Smooth muscle cell (in vitro differentiated cells): ENCODE measurements around the gene PHACTR2. TPM values are rescaled to one million over a fixed set of nuclear protein-coding genes. Genes with fewer than 3 reads are reported as not detected.

Source experiments
- DNase-seq: peaks from one replicate; lab custom pipeline; 2025; ENCODE audit not compliant: unreplicated experiment; lab: John Stamatoyannopoulos, UW
- H2AFZ ChIP-seq: fragments of 200-600 bp; sonication (generic); 2 replicates; pipeline ENCODE4 v1.6.0; 2016; ENCODE audit warnings: antibody characterized with exemption, low read depth, mild to moderate bottlenecking
- H3F3A ChIP-seq: fragments of 200-600 bp; sonication (generic); 2 replicates; pipeline ENCODE4 v1.6.0; 2017; ENCODE audit warnings: antibody characterized with exemption, low read depth
- H3K27ac ChIP-seq: fragments of 200-600 bp; sonication (generic); 2 replicates; pipeline ENCODE4 v1.5.1; 2016; ENCODE audit warnings: low read depth, mild to moderate bottlenecking
- H3K27me3 ChIP-seq: fragments of 200-600 bp; sonication (generic); 2 replicates; pipeline ENCODE4 v1.6.1; 2016; ENCODE audit warnings: low read depth, mild to moderate bottlenecking
- H3K36me3 ChIP-seq: fragments of 200-600 bp; sonication (generic); 2 replicates; pipeline ENCODE4 v1.5.1; 2016; ENCODE audit warnings: low read depth
- H3K4me1 ChIP-seq: fragments of 200-600 bp; sonication (generic); 2 replicates; pipeline ENCODE4 v1.5.1; 2016; ENCODE audit warnings: low read depth
- H3K4me2 ChIP-seq: fragments of 200-600 bp; sonication (generic); 2 replicates; pipeline ENCODE4 v1.6.0; 2016; ENCODE audit warnings: mild to moderate bottlenecking
- H3K4me3 ChIP-seq: fragments of 200-600 bp; sonication (generic); 2 replicates; pipeline ENCODE4 v1.5.1; 2016; ENCODE audit warnings: mild to moderate bottlenecking
- H3K79me2 ChIP-seq: fragments of 200-600 bp; sonication (generic); 2 replicates; pipeline ENCODE4 v1.6.0; 2016; ENCODE audit warnings: low read depth, mild to moderate bottlenecking
- H3K9ac ChIP-seq: fragments of 200-600 bp; sonication (generic); 2 replicates; pipeline ENCODE4 v1.6.0; 2016; ENCODE audit warnings: low read depth
- H3K9me3 ChIP-seq: fragments of 200-600 bp; sonication (generic); replicated peaks from 2 replicates; pipeline ENCODE4 v1.5.1; 2016; ENCODE audit warnings: low read depth
- H4K20me1 ChIP-seq: fragments of 200-600 bp; sonication (generic); 2 replicates; pipeline ENCODE4 v1.6.0; 2016; ENCODE audit warnings: low read depth
- WGBS: methylation state at CpG from one replicate; pipeline ENCODE4 v1.1.7; 2016; ENCODE audit warnings: low lambda C conversion rate; 5-methylcytosine and 5-hydroxymethylcytosine counted together
- polyA plus RNA-seq: library from polyadenylated mRNA; unstranded; fragments of >200 nt; fragmentation: Nextera tagmentation; extraction: Ambion mirVana; gene quantifications from 2 replicates; pipeline ENCODE4 v1.2.1, GENCODE V29; 2016
- total RNA-seq: library from RNA; depleted of rRNA; stranded (reverse); fragments of >200 nt; gene quantifications from 2 replicates; pipeline ENCODE4 v1.2.3, GENCODE V29; 2014
- TF ChIP-seq, protein P1 (sequence below): fragments of 200-600 bp; sonication (generic); IDR thresholded peaks from 2 replicates; pipeline ENCODE4 v1.5.1; 2017; ENCODE audit warnings: borderline replicate concordance, mild to moderate bottlenecking, antibody characterized with exemption; ENCODE audit not compliant: insufficient read depth, poor library complexity, severe bottlenecking

The PHACTR2 gene
- total and polyA plus RNA-seq, 2 experiments from 2014 or later: 62.7 to 80.4 TPM

DNA sequence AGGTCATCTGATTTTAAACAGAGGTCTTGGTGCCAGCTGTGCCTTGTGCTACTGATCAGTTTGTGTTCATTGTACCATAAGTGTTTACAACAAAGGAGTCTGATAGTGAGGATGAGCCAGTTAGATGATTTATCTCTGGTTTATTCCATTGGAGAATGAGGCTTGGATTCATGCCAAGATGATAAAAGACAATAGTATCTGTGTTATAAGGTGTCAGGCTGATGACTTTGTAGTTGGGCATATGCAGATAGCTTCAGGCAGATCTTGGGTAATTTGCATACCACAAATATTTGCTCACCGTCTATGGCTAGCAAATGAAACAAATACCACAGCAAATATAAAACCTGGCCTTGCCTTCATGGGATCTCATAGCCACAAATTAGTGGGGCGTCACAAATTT lies 43.3 kb upstream of the PHACTR2 start:
- H3K79me2 ChIP-seq: no peaks in the 10 kb centered on the region
- no peaks in the 10 kb centered on the region for H3K9me3 ChIP-seq
- H4K20me1 ChIP-seq: no peaks in the 10 kb centered on the region
- no peak overlapping the region for H3K4me2 ChIP-seq
- H3K4me3 ChIP-seq: no peak overlapping the region
- TF ChIP-seq, protein P1, sequence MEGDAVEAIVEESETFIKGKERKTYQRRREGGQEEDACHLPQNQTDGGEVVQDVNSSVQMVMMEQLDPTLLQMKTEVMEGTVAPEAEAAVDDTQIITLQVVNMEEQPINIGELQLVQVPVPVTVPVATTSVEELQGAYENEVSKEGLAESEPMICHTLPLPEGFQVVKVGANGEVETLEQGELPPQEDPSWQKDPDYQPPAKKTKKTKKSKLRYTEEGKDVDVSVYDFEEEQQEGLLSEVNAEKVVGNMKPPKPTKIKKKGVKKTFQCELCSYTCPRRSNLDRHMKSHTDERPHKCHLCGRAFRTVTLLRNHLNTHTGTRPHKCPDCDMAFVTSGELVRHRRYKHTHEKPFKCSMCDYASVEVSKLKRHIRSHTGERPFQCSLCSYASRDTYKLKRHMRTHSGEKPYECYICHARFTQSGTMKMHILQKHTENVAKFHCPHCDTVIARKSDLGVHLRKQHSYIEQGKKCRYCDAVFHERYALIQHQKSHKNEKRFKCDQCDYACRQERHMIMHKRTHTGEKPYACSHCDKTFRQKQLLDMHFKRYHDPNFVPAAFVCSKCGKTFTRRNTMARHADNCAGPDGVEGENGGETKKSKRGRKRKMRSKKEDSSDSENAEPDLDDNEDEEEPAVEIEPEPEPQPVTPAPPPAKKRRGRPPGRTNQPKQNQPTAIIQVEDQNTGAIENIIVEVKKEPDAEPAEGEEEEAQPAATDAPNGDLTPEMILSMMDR: no peak
- H3F3A ChIP-seq: no peaks in the 10 kb centered on the region
- H3K9ac ChIP-seq: no peak overlapping the region
- H2AFZ ChIP-seq: no peak overlapping the region
- DNase-seq: no peak
- H3K27ac ChIP-seq: no peak overlapping the region
- H3K36me3 ChIP-seq: no peaks in the 10 kb centered on the region
- no peaks in the 10 kb centered on the region for H3K4me1 ChIP-seq
- WGBS: 58% methylated on average over 2 of the region's 2 CpGs
- H3K27me3 ChIP-seq: no peaks in the 10 kb centered on the region

DNA sequence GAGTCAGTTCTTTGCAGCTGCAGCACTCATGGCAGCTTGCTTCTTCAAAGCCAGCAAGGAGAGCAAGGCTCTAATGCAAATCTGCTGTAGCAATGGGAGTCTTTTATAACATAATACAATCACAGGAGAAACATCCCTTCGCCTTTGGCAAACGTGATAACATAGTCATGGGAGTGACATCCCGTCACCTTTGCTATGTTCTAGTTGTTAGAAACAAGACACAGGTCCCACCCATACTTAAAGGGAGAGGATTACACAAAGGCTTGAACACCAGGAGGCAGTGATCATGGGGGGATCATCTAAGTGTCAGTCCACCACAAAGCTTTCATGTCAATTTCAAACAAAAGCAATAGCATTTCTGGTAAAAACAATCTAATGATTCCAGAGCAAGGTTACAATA lies 40.1 kb upstream of the PHACTR2 start:
- Histone ChIP-seq H2AFZ (no peak overlapping the region), H3K4me1 (no peaks in the 10 kb centered on the region), H3K9ac (no peak overlapping the region), H3K9me3 (no peaks in the 10 kb centered on the region), H3K4me3 (no peak overlapping the region), H3K79me2 (no peaks in the 10 kb centered on the region), H3F3A (no peaks in the 10 kb centered on the region), H4K20me1 (no peaks in the 10 kb centered on the region), H3K4me2 (no peak overlapping the region), H3K36me3 (no peaks in the 10 kb centered on the region), H3K27ac (no peak overlapping the region), H3K27me3 (no peaks in the 10 kb centered on the region)
- TF ChIP-seq, protein P1: no peak
- WGBS: 83% methylated on average over 3 of the region's 3 CpGs
- no peak for DNase-seq

DNA sequence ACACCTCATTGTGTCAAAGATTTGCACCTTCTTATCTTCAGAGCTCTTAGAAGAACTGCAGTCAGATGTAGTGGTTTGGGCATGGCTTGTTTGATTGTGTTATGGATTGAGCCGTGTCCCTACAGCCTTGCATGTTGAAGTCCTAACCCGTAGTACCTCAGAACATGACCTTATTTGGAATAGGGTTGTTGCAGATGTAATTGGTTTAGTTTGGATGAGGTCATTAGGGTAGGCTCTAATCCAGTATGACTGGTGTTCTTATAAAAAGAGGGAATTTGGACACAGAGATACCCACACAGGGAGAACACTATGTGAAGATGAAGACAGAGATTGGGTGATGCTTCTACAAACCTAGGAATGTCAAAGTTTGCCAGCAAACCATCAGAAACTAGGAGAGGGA lies 35.4 kb upstream of the PHACTR2 start:
- no peak overlapping the region for H3K27ac ChIP-seq

GRCh38 chr6:143647191-143647590 lies 30.6 kb upstream of the PHACTR2 start:
- Histone ChIP-seq H3K4me1 (no peaks in the 10 kb centered on the region), H3K27ac (no peak overlapping the region), H3K4me2 (no peak overlapping the region), H3K79me2 (no peaks in the 10 kb centered on the region), H3F3A (no peaks in the 10 kb centered on the region), H3K9me3 (no peaks in the 10 kb centered on the region), H3K27me3 (no peaks in the 10 kb centered on the region), H3K4me3 (no peak overlapping the region), H4K20me1 (no peaks in the 10 kb centered on the region), H2AFZ (no peak overlapping the region), H3K36me3 (no peaks in the 10 kb centered on the region), H3K9ac (no peak overlapping the region)
- TF ChIP-seq, protein P1: no peak
- 91% methylated on average over 3 of the region's 3 CpGs for WGBS
- no peak for DNase-seq

More for the DNA sequence above, 35.4 kb upstream of the PHACTR2 start:
- Histone ChIP-seq H3K36me3 (no peaks in the 10 kb centered on the region), H3F3A (no peaks in the 10 kb centered on the region), H3K9me3 (no peaks in the 10 kb centered on the region), H4K20me1 (no peaks in the 10 kb centered on the region), H3K9ac (no peak overlapping the region), H3K4me3 (no peak overlapping the region), H3K4me2 (no peak overlapping the region), H2AFZ (no peak overlapping the region), H3K79me2 (no peaks in the 10 kb centered on the region), H3K4me1 (no peaks in the 10 kb centered on the region), H3K27me3 (no peaks in the 10 kb centered on the region)
- WGBS: 81% methylated on average over 2 of the region's 2 CpGs
- DNase-seq: no peak
- TF ChIP-seq, protein P1: no peak
